Activated T-helper 17 cell treated with anti-CD3 and anti-CD28 coated beads, Interleukin-2, amount 50 U/mL, for 72 hours (primary cell): Measurements from ENCODE around the gene KCNT2. TPM values are rescaled to one million over a fixed set of nuclear protein-coding genes. Genes with fewer than 3 reads are reported as not detected.

ENCODE experiments used
- ATAC-seq: fragments of 150-1000 bp; cut with Tn5 transposase; replicated peaks from 2 replicates; pipeline ENCODE4 v1.10.0; 2021; ENCODE audit warnings: mild to moderate bottlenecking, moderate library complexity
- H3K27ac Mint-ChIP-seq: one replicate; pipeline ENCODE4 v1.8.0; 2022; ENCODE audit warnings: mixed read lengths
- H3K27me3 Mint-ChIP-seq: one replicate; pipeline ENCODE4 v1.8.0; 2022; ENCODE audit warnings: mixed read lengths
- H3K36me3 Mint-ChIP-seq: one replicate; pipeline ENCODE4 v1.8.0; 2022; ENCODE audit warnings: low read depth, mild to moderate bottlenecking, mixed read lengths
- H3K4me1 Mint-ChIP-seq: one replicate; pipeline ENCODE4 v1.8.0; 2022; ENCODE audit warnings: mixed read lengths
- H3K4me3 Mint-ChIP-seq: one replicate; pipeline ENCODE4 v1.8.0; 2022; ENCODE audit warnings: mild to moderate bottlenecking, mixed read lengths
- H3K9me3 Mint-ChIP-seq: one replicate; pipeline ENCODE4 v1.8.0; 2022; ENCODE audit warnings: mixed read lengths
- total RNA-seq, 2 donors: library from RNA; stranded (reverse); gene quantifications; one replicate each; pipeline ENCODE4 v1.2.3, GENCODE V29; 2022

The KCNT2 gene
- total RNA-seq, 2 donors from 2014 or later: 0.04 to 0.48 TPM

DNA sequence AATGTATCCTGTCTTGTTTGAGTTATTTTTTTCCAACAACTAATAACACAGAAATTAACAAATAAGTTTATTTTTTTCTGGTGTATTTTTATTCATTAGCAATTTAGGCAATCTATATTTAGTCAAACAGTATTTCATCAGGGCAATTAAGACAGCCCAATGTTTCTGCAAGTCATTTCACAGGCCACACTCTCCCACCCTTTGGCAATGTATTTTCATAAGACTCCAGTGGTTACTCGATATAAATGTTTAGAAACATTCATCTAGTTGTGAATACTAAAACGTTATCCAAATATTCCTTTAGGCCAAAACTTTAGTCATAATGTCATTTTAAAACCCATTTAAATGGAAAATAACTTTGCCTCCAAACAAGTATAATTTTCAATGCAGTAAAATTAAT lies 142.1 kb downstream of the KCNT2 start:
- H3K36me3 Mint-ChIP-seq: no peaks in the 10 kb centered on the region
- no peaks in the 10 kb centered on the region for H3K4me1 Mint-ChIP-seq
- no peak for ATAC-seq
- H3K27ac Mint-ChIP-seq: no peak overlapping the region
- no peak overlapping the region for H3K4me3 Mint-ChIP-seq
- no peaks in the 10 kb centered on the region for H3K27me3 Mint-ChIP-seq
- no peaks in the 10 kb centered on the region for H3K9me3 Mint-ChIP-seq

DNA sequence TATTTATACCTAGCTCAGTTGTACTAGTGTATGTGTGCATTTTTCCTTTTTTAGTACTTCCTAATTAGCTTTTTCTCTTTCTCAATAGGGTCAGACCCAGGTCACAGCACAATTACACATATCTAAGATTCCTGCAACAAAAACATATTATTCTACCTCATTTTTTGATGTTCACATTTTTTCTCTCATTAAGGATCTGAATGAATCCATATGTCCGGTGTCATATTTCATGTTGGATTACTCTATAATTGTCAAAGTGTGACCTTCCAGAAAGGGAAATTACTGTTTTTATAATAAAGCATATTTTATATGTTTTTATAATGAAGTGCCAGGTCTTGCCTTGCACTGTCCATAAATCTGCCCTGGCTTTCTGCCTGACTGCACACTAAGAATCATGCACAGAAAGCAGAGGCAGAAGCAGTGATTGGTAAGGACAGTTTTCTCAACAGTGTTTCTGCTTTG lies 143.7 kb downstream of the KCNT2 start:
- no peak for ATAC-seq
- Mint-ChIP-seq H3K27me3 (no peaks in the 10 kb centered on the region), H3K27ac (no peak overlapping the region), H3K4me3 (no peak overlapping the region), H3K9me3 (no peaks in the 10 kb centered on the region), H3K36me3 (no peaks in the 10 kb centered on the region), H3K4me1 (no peaks in the 10 kb centered on the region)

DNA sequence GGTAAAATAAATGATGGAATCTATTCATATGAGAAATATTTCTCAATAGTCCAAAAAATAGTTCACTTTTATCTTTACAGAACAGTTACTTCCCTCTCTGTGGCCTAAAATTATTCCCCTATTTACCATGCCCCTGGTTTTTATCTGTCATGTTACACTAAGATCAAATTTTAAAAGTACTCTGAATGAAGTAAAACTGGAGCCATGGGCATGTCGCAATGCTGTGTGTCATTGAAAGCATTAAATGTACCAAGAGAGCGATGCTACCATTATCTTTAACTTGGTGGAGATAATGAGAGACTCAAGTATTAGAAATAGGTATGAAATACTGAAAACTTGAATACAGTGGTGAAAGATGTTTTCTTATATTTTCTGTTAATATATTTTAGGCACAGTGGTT lies 146.2 kb downstream of the KCNT2 start:
- ATAC-seq: no peak
- Mint-ChIP-seq H3K9me3 (no peaks in the 10 kb centered on the region), H3K4me1 (no peaks in the 10 kb centered on the region), H3K36me3 (no peaks in the 10 kb centered on the region), H3K4me3 (no peak overlapping the region), H3K27me3 (no peaks in the 10 kb centered on the region), H3K27ac (no peak overlapping the region)

DNA sequence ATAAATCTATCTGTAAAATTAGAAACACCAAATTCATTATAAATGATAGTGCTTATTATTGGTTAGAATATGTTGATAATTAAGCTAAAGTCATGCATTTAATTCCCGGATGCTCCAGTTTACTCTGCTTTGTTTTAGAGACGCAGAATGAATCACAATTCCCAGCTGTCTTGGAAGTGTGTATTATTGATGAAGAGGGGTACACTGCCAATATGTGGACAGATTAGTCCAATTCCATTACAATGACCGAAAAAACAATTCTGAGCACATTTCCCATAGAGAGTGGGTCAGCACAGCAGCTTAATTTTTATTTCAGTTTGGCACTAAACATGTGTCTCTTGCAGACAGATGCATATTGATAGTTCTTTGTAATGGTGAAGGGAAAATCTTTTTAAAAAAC lies 146.7 kb downstream of the KCNT2 start:
- Mint-ChIP-seq H3K4me1 (no peaks in the 10 kb centered on the region), H3K4me3 (no peak overlapping the region), H3K36me3 (no peaks in the 10 kb centered on the region), H3K27ac (no peak overlapping the region), H3K27me3 (no peaks in the 10 kb centered on the region), H3K9me3 (no peaks in the 10 kb centered on the region)
- no peak for ATAC-seq

DNA sequence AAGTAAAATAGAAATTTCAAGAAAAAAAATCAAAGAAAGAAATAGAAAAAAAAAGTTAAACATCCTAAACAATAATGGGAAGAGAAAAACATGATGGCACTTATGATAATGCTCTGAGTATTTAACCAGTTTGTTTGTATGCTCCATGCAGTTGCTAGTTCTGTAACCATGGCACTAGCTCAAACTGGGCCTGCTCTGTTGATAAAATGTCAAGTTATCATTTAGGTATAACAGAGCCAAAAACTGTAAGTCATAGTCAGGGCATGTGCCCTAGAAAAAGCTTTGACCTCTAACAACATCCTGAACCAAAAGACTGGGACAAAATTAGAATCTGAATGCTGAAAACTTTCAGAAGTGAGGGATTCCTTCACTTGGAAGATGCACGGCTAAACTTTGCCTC lies 148.9 kb downstream of the KCNT2 start:
- no peaks in the 10 kb centered on the region for H3K36me3 Mint-ChIP-seq
- H3K4me3 Mint-ChIP-seq: no peak overlapping the region
- H3K9me3 Mint-ChIP-seq: peaks cover 5% of the 10 kb centered on the region
- no peaks in the 10 kb centered on the region for H3K4me1 Mint-ChIP-seq
- H3K27ac Mint-ChIP-seq: no peak overlapping the region
- ATAC-seq: no peak
- H3K27me3 Mint-ChIP-seq: peaks cover 6% of the 10 kb centered on the region

DNA sequence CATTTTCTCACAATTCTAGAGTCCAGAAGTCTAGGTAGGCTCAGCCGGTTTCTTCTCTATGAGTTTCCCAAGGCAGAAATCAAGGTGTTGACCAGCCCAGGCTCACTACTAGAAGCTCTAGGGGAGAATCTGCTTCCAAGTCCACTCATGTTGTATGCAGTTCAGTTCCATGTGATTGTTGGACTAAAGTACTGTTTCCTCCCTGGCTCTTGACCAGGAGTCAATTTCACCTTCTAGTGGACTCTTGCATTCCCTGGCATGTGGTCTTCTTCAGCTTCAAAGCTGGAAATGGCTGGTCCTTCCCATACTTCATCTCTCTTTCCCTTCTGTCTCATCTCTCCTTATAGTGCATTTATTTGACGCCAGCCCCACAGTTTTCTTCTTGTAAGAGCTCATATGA lies 153.4 kb downstream of the KCNT2 start:
- H3K36me3 Mint-ChIP-seq: no peaks in the 10 kb centered on the region
- peaks cover 6% of the 10 kb centered on the region for H3K27me3 Mint-ChIP-seq
- ATAC-seq: no peak
- no peaks in the 10 kb centered on the region for H3K4me1 Mint-ChIP-seq
- no peak overlapping the region for H3K4me3 Mint-ChIP-seq
- no peak overlapping the region for H3K27ac Mint-ChIP-seq
- peaks cover 5% of the 10 kb centered on the region for H3K9me3 Mint-ChIP-seq

DNA sequence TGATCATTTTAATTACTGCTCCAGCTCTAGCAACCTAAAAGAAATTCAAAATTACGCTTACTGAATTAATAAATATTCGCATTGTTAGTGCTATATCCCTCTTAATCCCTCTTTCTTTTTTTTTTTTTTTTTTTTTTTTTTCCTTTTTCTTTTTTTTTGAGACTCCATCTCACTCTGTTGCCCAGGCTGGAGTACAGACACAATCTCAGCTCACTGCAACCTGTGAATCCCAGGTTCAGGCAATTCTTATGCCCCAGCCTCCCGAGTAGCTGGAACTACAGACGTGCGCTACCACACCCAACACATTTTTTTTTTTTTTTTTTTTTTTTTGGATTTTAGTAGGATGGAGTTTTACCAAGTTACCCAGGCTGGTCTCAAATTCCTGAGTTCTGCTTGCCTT lies 157.1 kb downstream of the KCNT2 start:
- Mint-ChIP-seq H3K27me3 (peaks cover 6% of the 10 kb centered on the region), H3K27ac (no peak overlapping the region), H3K36me3 (no peaks in the 10 kb centered on the region), H3K4me3 (no peak overlapping the region), H3K4me1 (no peaks in the 10 kb centered on the region), H3K9me3 (peaks cover 5% of the 10 kb centered on the region)
- ATAC-seq: no peak

DNA sequence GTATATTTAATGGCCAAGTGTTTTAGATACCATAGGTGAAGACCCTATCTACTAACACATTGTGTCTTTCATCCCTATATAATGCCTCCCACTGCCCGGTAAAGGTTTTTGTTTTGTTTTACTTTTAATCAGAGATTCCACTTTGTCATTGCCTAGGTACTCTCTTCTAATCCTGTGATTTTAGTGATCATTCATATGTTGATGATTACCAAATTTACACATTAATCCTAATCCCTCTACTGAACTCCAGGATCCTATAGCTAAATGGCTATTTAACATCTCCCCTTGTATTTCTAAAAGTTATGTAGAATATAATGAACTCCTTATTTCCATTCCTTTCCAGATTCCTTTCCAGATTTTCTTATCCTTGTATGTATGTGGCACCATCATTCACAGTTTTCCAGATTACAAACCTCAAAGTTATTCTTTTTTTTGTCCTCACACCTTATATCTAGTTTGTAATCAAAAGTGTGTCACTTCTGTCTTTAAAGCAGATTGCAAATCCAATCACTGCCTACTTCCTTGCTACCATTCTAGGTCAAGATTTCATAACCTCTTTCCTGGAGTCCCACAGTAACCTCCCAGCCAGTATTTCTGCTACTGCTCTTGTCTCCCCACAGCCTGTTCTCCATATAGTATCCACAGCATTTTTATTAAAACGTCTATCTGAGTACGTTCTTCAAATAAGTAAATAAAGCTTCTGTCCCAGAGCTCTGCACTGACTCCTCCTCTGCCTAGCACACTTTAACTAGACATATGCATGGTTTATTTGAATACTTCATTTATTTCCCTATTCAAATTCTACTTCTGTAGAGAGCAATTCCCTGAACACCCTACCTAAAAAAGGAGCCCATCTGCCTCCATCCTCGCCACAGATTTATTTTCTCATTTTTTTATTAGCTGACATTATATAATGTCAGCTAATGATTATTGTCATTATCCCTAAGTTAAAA lies 157.8 kb downstream of the KCNT2 start:
- no peaks in the 10 kb centered on the region for H3K4me1 Mint-ChIP-seq
- no peak for ATAC-seq
- H3K27me3 Mint-ChIP-seq: no peaks in the 10 kb centered on the region
- H3K36me3 Mint-ChIP-seq: no peaks in the 10 kb centered on the region
- H3K4me3 Mint-ChIP-seq: no peak overlapping the region
- H3K27ac Mint-ChIP-seq: no peak overlapping the region
- no peaks in the 10 kb centered on the region for H3K9me3 Mint-ChIP-seq

DNA sequence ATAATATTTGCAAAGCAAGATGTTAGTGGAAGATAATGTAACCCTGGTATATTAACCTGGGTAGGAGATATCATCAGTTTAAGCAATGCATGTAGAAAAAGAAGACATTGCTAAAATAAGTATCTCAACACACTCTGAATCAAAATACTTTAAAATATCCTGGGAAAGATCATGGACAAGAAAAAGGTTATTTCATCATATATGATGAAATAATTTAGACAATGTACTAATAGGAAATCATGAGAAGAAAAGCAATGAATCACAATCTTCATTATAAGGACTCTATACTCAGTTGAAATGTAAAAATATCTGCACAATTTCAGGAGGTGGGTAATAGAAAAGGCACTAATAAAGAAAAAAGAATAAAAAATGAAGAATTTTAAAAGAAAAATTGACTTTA lies 158.8 kb downstream of the KCNT2 start:
- H3K36me3 Mint-ChIP-seq: no peaks in the 10 kb centered on the region

DNA sequence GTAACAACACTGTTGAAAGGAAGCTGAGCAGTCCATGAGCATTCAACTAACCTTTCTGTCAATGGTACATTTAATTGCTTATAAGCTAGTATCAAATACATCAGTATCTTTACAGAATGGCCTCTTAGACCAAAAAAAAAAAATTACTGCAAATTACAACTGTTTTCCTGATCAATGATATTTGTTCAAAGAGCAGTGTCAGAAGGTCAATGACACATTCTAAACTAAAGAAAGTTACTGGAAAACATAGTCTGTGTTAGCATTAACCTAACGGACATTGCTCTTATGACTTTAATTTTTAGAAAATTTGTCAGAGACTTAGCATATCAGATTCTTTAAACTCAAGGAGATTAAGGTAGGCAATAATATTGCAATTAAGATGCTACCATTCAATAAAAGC lies 162.5 kb downstream of the KCNT2 start:
- Mint-ChIP-seq H3K27me3 (no peaks in the 10 kb centered on the region), H3K36me3 (no peaks in the 10 kb centered on the region), H3K4me1 (no peaks in the 10 kb centered on the region), H3K27ac (no peak overlapping the region), H3K4me3 (no peak overlapping the region), H3K9me3 (no peaks in the 10 kb centered on the region)
- no peak for ATAC-seq

More for the DNA sequence above, 158.8 kb downstream of the KCNT2 start:
- Mint-ChIP-seq H3K27me3 (no peaks in the 10 kb centered on the region), H3K4me3 (no peak overlapping the region), H3K4me1 (no peaks in the 10 kb centered on the region), H3K27ac (no peak overlapping the region), H3K9me3 (no peaks in the 10 kb centered on the region)
- ATAC-seq: no peak

DNA sequence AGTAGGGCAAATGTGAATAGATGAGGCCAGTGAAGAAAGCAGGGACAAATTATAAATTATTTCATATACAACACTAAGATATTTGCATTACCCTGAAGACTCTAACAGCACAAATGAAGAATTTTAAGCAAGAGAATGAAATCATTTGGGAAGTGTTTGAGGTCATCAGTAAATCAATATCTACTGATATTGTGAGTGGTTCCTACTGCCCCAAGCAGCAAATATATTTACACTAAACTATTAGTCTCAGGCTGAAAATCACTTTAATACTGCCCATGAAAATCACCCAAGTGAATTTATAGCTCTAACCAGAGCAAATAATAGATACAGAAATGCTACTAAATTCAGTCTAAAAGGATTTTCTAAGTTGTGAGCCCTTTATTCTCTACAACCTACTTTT lies 163.6 kb downstream of the KCNT2 start:
- H3K36me3 Mint-ChIP-seq: no peaks in the 10 kb centered on the region
- no peak for ATAC-seq
- H3K4me1 Mint-ChIP-seq: no peaks in the 10 kb centered on the region
- no peak overlapping the region for H3K4me3 Mint-ChIP-seq
- no peaks in the 10 kb centered on the region for H3K9me3 Mint-ChIP-seq
- H3K27me3 Mint-ChIP-seq: no peaks in the 10 kb centered on the region
- H3K27ac Mint-ChIP-seq: no peak overlapping the region

DNA sequence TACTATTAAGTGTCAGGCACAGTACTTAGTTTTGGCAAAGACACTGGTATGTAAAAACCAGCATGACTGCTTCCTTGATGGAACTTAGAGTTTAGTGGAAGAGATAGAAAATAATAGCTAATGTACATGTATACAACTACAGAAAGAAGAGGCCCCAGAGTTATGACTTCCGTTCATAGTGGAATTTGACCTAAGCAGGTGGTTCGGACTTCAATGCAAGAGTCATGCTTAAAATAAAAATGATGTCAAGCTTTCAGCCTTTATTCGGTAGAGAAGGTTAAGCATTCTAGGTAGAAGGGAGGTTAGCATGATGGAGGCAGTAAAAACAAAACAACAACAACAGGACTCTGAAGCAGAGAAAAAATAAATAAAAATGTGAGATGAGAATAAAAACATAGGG lies 165.9 kb downstream of the KCNT2 start:
- Mint-ChIP-seq H3K36me3 (no peaks in the 10 kb centered on the region), H3K27me3 (no peaks in the 10 kb centered on the region), H3K4me3 (no peak overlapping the region), H3K4me1 (no peaks in the 10 kb centered on the region), H3K9me3 (no peaks in the 10 kb centered on the region), H3K27ac (no peak overlapping the region)
- ATAC-seq: no peak

DNA sequence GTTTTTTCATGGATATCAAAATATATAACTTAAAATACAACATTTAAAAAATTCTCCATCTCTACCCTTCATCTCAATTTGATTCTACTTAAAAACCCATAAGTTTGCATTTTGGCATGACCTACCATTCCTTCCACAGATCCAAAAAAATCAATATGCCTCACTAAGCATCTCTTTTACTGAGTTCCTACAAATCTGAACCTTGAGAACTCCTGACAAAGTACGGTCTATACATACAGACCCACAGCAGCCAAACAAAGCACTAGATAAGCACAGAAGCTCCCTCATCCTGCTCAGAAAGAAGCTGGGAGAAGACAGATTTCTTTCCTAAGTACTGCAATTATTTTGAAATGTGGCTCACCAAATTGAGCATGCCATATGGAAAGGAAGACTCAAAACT lies 167.5 kb downstream of the KCNT2 start:
- Mint-ChIP-seq H3K36me3 (no peaks in the 10 kb centered on the region), H3K4me3 (no peak overlapping the region), H3K27ac (no peak overlapping the region), H3K9me3 (no peaks in the 10 kb centered on the region), H3K4me1 (no peaks in the 10 kb centered on the region), H3K27me3 (no peaks in the 10 kb centered on the region)
- no peak for ATAC-seq

DNA sequence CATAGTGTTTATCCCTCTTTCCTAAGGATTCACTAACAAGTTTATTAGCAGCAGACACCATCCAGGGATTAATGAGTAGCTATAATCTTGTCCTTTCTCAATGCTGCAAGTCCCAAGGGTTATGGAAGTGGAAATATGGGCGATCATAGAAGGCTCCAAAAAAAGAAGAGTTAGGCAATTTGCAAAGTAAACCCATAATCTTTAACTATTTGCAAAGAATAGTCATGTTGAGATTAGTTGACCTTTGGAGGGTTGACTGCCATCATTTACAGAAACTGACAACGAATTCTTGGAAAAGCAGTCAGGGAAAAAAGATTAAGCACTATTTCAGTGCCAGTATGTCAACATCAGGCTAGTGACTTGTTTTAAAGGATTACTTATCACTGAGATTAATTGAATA lies 169.9 kb downstream of the KCNT2 start:
- Mint-ChIP-seq H3K4me1 (no peaks in the 10 kb centered on the region), H3K4me3 (no peak overlapping the region), H3K27me3 (no peaks in the 10 kb centered on the region), H3K27ac (no peak overlapping the region), H3K9me3 (no peaks in the 10 kb centered on the region), H3K36me3 (no peaks in the 10 kb centered on the region)
- no peak for ATAC-seq

DNA sequence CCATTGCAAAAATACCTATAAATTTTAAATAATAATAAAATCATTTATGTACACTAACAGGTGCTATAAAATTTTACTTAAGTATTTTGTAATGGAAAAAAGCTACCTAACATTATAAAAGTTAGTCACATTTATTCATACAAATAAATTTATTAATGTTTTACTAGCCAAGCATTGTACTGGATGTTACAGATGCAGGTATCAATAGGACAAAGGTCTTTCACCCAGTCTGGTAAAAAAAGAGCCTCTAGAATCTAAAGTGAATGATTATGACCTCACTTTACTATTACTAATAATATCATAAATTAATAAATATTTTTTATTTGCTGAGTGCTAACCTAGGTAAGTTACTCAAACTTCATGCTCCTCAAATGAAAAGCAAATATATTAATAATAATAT lies 170.6 kb downstream of the KCNT2 start:
- H3K27ac Mint-ChIP-seq: no peak overlapping the region
- no peaks in the 10 kb centered on the region for H3K4me1 Mint-ChIP-seq
- H3K27me3 Mint-ChIP-seq: no peaks in the 10 kb centered on the region
- no peaks in the 10 kb centered on the region for H3K36me3 Mint-ChIP-seq
- no peak overlapping the region for H3K4me3 Mint-ChIP-seq
- no peaks in the 10 kb centered on the region for H3K9me3 Mint-ChIP-seq
- ATAC-seq: no peak
